HG03025 (cell line): ENCODE measurements around the gene PYCR2.
A peak's percentile ranks its signal among the peaks of the same experiment; 100 is the strongest.

Experiments
- ATAC-seq: cut with Tn5 transposase; IDR thresholded peaks from one replicate; pipeline ENCODE4 v1.9.1; 2021; ENCODE audit warnings: mild to moderate bottlenecking, moderate library complexity; ENCODE audit not compliant: unreplicated experiment, low FRiP score

The PYCR2 gene

DNA sequence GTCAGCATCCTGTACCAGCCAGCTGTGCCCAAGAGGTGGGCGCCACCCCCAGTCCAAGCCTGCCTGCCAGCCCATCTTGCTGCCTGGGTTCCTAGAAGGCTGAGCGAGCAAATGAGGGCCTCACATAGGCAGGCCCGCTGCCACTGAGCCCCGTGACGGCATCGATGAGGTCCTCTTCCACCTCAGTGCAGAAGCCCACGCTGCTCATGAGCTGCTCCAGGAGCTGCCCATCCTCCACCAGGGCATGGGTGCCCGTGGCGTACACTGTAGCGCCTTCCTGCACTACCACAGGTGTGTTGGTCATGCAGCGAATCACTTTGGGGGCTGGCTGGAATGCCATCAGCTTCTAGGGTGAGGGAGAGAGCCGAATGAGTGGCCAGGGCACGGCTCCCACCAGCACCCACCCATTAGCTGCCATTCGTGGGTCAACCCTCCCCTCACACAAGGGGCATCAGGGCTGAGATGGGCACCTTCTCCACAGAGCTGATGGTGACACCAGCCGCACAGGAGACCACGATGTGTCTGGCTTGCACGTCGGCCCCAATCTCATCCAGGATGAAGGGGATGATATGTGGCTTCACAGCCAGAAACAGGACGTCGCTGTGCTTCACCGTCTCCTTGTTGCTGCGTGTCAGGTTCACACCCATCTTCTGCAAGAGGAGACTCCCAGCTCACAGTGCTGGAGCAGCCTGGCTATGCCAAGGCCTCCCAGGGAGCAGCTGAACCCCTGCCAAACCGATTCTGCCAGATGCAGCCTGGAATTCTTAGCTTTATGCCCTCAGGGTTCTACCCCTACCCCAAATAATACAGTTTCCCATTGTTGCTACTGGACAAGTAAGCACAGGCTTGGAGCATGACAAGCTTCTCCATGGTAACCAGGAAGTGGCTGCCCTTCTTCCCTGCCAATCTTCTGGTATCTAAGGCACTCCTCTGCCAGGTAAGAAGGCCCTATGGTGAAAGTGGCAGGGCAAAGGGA is 2.0 kb downstream of the PYCR2 start:
- ATAC-seq, result no peak

DNA sequence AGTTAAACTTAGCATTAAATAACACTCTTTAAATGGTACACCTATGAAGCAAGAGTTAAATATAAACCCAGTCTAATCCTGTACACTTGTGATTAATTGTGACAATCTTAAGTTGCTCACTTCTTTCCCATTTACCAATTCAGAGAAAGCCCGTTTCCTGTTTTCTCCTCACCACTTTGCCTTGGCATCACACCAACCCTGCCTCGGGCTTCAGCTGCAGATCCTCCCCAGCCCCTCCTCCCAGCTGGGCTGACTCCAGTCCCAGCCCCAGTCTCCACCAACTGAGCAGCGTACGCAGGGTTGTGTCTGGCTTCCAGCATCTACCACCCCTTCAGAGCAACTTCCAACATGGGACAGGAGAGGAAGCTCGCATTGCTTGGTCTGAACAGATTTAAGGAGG is 4.1 kb downstream of the PYCR2 start:
- no peak for ATAC-seq

DNA sequence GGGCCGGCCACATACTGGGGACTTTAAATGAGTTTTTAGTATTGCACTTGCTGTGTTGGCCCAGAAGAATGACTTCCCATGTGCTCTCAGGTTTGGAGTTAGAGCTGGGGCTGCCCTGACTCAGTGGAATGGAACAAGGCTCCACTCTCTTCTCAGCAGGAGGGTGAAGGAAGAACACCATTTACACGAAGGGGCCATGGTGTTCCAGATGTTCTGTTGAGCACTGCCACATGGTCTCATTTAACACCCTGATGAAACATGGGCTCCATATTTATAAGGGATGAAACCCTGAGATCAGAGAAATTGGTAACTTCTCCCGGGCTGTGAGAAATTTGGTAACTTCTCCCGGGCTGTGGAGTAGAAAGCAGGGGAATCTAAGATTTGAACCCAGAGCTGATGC is 5.8 kb downstream of the PYCR2 start:
- ATAC-seq, result no peak

DNA sequence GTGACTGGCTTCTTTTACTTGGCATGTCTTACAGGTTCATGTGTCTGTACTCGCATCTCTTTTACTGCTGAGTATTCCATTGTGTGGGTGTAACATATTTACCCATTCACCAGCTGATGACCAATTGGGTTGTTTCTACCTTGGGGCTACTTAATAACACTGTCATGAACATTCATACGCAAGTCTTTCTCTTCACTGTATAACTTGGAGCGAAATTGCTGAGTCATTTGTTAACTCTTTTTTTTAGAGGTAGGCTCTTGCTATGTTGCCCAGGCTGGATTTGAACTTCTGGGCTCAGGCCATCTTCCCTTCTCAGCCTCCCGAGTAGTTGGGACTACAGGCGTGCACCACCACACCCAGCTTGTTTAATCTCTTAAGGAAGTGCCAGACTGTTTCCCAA is 6.5 kb downstream of the PYCR2 start:
- ATAC-seq, result no peak

DNA sequence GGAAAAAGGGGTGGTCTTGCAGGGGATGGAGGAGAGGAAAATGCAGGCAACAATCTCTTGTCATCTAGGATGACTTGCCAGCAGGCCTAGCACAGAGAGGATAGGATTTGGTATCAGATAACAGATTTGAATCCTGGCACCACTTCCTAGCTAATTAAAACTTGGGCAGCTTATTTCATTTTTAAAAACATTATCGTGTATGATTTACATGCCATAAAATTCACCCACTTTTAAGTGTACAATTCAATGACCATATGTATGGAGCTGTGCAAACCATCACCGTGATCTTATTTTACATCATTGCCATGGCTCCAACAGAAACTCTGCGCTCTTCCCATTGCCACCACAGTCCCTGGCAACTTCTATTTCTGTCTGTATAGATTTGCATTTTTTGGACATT is 6.9 kb downstream of the PYCR2 start:
- ATAC-seq, result no peak

DNA sequence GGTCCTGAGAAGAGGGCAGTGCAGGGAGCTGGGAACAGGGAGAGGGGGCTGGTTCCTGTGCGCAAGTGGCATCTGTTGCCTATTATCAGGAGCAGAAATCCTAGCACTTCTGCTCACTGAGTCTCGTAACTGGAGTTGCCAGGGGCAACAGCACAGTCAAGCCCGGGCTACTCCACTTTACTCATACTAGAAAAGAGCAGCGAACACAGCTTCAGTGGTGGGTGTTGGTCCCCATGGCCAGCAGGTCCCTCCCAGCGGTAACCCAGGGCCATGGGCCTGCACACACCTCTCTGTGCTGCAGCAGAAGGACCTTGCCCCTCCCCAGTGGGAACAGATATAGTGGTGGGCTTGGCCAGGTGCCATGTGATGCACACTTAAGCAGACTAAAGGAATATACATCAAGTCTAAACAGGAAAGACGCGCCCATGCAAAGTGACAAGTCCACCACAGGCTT is 8.5 kb downstream of the PYCR2 start:
- no peak for ATAC-seq

DNA sequence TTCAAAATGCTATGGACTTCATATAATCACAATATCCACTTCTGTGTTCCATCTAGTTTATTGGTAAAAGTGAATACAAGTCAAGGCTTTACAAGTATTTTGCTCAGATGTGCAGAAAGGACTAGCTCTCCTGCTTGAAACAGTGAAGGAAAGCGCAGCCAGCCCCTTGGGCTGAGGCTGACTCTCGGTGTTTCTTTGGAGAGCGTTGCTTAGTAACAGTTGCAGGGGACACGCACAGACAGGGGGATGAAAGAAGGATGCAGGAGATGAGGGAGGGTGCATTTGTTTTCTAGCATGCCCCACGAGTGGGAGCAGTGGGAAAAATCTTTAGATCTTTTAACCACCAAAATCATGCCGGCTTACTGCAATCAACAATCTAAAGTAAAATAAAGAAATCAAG is 9.1 kb downstream of the PYCR2 start:
- ATAC-seq, result no peak

DNA sequence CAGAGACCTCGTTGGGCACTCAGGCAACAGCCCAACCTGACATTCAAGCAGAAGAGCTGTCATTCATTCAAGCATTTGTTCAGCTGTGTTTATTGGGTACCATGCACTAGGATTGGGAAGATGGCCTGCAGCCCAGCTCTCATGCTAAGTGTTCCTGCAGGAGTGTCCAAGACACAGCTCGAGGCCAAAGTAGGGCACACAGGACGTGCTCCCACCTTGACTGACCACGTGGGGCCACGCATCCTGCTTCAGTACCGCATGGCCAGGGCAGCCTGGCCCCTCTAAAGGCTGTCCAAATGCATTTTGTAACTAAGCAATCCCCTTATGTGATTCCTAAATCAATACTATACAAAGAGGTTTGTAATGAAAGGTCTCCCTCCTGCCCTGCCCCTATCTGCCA is 9.7 kb downstream of the PYCR2 start:
- no peak for ATAC-seq

DNA sequence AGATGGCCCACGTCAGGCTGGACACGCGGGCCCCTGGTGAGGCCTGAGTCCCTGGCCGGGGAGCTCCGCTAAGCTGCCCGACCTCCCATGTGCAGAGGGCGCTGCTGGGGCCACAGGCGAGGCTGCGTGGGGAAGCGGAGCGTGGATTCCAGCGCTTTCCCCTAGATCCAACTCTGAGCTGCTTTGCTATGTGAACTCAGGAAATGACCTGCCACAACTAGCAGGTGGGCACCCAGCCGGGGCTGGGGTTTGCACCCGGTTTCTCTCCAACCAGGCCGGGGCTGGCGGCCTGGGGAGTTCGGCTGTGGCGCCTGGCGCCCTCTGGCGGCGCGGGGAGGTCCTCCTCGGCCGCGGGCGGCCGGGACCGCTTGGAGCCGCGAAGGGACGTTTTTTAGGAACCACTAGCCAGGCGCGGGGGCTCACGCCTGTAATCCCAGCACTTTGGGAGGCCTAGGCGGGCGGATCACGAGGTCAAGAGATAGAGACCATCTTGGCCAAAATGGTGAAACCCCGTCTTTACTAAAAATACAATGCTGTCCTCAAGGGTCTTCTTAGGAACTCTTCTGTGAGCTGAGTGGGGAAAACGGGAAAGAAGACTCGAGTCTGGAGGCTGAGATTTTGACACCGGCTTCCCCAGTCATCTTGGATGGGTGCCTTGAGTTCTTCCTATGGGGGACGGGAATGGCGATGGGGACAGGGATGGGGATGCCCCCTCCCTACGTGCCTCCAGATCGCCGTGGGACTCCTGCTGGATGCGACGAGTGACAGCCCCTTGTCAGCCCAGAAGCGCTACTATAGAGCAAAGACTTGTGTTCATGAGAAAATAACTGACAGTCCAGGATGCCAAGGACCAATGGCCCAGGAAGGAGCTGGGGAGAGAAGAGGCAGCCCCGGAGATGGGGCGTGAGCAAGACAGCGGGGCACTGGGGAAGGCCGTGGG is 12.6 kb downstream of the PYCR2 start:
- ATAC-seq, result no peak

DNA sequence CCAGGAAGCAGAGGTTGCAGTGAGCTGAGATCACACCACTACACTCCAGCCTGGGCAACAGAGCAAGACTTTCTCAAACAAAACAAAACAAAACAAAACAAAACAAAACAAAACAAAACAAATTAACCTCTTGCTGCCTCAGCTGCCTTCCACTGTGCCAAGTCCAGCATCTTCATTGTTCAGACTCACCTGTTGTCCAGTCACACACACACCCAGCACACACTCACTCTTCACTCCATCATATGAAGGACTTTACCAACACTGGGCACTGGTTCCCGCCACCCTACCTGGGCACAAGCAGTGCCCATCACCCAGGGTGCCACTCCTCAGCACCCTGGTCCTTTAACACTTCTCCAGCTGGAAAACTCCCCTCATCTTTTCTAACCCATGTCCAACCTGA is 14.6 kb downstream of the PYCR2 start:
- no peak for ATAC-seq

DNA sequence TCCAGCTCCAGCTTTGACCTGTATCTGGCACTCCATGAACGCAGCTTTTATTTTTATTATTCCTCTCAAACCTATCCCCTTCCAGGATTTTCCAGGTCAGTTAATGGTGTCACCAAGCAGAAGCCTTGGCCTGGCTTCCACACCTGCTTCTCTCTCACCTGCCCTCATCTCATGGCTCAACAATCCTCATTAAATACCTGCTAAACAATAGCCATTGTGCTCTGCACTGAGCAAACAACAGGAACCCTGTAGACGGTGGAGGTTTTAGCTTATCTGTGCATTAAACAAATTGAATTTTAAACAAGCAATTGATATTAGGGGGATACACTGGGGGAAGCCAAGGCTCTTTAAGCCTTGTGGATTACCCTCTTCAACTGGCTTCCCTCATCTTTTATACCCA is 15.3 kb downstream of the PYCR2 start:
- no peak for ATAC-seq

DNA sequence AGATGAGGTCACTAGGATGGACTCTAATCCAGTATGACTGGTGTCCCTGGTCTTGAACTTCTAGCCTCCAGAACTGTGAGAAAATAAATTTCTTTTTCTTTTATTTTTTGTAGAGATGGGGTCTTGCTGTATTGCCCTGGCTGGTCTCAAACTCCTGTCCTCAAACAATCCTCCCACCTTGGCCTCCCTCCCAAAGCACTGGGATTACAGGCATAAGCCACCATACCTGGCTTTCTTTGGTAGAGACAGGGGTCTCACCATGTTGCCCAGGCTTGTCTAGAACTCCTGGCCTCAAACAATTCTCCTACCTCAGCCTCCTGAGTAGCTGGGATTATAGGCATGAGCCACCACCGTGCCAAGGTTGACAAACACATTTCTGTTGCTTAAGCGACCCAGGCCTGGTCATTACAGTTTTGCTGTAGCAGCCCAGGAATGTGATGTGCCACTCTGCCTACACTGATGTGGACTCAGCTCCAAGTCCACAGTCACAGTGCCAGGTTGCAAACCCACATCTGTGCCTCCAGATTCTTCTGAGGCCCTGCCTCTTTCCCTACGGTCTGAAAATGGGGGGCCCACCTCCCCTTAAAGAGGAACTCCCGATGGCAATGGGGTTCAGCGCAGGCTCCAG is 15.9 kb downstream of the PYCR2 start:
- no peak for ATAC-seq

DNA sequence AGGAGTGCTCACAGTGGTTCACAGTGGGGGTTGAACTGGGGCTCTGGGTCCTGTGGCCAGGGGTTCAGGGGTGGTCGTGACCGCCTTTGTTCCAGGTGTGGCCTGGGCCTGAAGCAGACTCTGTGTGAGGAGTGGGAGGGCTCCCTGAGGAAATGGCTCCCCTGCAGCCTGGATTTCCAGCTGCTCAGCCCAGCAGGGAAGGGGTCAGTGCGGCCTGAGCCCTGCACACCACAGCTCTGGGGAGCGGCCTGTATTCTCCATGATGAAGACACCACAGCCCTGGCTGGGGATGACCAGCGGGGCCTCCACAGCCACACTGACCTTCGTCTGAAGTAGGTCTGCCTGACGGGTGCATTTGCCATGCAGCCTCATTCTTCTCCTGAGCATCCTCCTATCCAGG is 16.7 kb downstream of the PYCR2 start:
- ATAC-seq, result no peak

DNA sequence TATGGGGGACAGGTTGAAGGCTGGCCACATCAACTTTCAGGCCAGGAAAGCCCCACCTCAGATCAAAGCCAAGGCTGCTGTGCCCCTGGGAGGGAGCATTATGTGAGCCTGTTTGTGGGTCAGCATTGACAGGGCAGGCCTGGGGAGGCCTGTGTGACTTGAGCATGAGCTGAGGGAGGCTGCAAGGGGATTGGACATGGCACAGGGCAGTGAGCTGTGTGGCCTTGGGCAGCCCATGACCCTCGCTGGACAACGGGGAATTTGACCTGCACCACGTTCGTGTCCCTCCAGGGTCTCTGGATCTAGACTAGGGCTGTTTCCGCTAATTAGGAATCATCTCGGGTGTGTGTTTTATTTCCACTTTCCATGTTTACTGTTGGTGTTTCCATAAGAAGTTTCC is 17.6 kb downstream of the PYCR2 start:
- no peak for ATAC-seq

DNA sequence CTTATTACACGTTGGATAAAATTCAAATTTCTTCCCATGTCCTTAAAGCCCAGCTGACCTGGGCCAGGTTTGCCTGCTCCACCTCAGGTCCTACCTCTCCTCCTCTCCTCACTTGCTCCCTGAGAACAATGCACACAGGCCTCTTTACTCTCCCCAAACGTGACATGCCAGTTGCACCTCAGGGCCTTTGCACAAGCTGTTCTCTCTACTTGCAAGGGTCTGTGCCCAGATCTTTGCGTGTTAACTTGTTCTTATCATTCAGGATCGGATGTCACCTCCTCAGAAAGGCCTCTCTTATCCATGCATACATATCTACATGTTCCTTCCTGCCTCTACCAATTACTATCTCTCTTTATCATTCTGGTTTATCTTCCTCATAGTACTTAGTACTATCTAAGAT is 20.4 kb downstream of the PYCR2 start:
- ATAC-seq, result no peak

DNA sequence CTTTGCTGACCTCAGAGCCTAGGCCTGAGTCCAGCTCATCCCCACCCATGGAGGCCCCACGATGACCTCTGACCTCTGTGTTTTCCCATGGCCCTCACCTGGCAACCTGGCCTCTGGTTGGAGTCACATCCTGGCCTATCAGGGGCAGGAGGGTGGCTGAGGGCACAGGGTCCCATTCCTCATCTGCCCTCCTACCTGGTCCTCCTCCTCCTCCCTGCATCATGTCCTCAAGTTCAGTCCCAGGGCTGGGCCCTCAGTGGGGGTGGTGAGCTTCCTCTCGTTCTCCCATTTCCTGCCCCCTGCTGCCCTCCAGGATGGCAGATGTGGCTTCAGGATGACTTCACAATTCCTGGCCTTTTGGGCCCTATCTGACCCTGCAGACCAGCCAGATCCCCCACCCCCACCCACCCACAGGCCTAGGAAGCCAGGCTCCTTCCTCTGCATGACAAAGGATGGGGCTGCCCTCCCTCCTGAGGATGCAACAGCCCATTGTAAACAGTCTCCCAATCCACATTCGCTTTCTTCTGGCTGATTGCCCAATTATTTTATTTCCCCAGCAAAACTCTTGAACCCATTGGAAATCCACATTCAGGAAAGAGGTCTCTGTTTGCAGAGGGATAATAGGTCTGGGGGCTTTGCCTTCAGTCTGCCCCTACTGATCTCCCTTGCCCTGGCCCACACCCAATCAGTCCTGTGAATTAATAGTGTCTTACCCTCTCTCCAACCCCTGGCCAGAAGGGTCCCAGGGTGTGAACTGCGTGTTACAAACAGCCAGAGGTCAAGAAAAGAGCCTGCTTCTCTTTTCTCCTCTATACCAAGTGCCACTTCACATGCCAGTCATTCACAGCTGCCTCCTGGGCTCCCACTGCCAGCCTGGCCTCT is 24.8 kb downstream of the PYCR2 start:
- no peak for ATAC-seq

DNA sequence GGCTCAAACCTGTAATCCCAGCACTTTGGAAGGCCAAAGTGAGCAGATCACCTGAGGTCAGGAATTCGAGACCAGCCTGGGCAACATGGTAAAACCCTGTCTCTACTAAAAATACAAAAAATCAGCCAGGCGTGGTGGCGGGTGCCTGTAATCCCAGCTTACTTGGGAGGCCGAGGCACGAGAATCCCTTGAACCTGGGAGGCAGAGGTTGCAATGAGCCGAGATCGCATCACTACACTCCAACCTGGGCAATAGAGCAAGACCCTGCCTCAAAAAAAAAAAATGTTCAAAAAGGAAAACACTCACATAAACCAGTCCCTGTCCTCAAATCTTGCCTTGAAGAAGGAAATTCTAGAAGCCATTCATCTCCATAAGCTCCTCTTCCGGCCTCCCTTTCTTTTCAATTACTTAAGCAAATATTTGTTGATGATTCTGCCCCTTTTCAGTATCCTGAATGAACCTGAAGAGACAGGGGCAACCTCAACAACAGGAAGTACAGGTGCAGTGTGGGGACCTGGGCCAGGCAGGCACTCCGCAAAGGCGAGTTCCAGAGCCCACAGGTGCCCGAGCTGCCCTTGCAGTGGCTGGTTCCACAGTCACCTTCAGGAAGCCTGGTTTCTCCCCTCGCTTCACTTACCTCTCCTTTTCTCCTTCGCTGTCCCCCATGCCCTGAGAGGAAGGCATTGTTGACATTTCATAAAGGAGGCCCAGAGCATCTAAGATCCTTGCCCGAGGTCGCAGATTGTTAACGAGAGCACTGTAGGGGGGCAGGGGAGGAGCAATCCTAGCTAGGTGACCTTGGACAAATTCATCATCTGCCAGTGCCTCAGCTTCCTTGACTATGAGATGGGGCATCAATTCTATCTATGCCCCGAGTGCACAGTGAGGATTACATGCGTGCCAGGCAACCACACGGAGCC is 26.2 kb downstream of the PYCR2 start:
- ATAC-seq, result no peak

DNA sequence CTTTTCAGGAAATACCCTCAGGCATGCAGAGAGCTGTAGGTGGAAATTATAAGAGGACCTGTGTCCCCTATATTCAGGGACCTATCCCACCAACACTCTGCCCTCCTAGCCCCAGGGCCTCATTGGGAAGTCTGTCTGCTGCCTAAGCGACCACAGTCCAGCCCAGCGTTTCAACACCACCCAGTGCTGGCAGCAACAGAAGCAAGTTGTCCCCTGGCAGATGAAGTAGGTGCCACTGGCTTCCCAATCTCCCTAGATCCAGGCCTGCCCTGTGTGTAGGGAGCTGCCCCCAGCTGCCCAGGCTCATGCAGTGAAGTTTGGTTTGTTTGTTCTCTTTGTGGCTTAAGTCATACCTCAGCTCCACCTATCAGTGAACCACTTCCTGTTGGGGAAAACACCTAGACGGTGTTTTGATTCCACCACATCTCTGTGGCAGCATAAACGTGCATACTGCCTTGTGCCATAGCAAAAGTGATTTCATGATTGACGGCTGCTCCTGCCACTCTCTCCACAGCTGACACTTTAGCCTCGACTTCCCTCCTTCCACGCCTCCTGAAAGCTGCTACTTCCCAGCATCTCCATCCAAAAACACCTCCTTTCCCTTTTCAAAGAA is 27.0 kb downstream of the PYCR2 start:
- ATAC-seq, result peak; percentile 100
